HepG2 (cell line): Measurements from ENCODE around the gene MIDN. TPM values are rescaled to one million over a fixed set of nuclear protein-coding genes. Genes with fewer than 3 reads are reported as not detected.

ENCODE experiments used
- ATAC-seq: fragments of 200-7000 bp; cut with Tn5 transposase; 3 replicates; pipeline ENCODE4 v1.9.1; 2020; ENCODE audit warnings: mild to moderate bottlenecking, moderate library complexity
- BruUV-seq: library from RNA; stranded (reverse); fragments of 400-500 nt; replicated peaks from 2 replicates; lab custom pipeline; 2021; lab: Mats Ljungman, UMichigan
- CTCF ChIA-PET: fragments of 300-600 bp; formaldehyde crosslinking; extraction: SDS; loops from one replicate; lab custom pipeline; 2021; ENCODE audit warnings: low total read pairs, inconsistent platforms, low intra/inter-chr PET ratio; lab: Yijun Ruan, JAX
- POLR2A ChIA-PET: fragments of 350-600 bp; sonication (Branson Sonifier 250); formaldehyde crosslinking; loops from one replicate; lab custom pipeline; 2020; ENCODE audit warnings: antibody characterized with exemption, inconsistent platforms; lab: Yijun Ruan, JAX
- DNase-seq: peaks from one replicate; pipeline ENCODE4 v3.0.0-alpha.2; 2015; ENCODE audit warnings: low spot score
- FAIRE-seq: peaks from 3 replicates; lab custom pipeline; 2011; peaks lifted over from hg19 to GRCh38; lab: Jason Lieb, UNC
- H2AFZ ChIP-seq: one replicate; pipeline ENCODE4 v1.6.1; 2011; ENCODE audit warnings: low read length, inconsistent platforms
- H3K27ac ChIP-seq: fragments of 300-600 bp; 3 replicates; pipeline ENCODE4 v1.8.0; 2011; ENCODE audit warnings: mixed run types, mild to moderate bottlenecking, mixed read lengths, low read length, inconsistent platforms; ENCODE audit not compliant: insufficient read depth; ENCODE audit errors: extremely low read length
- H3K27me3 ChIP-seq, 2 experiments: fragments of 200-600 bp in 1 of 2; 2 replicates in 1 of 2; 3 replicates in 1 of 2; pipeline versions ENCODE4 v1.6.0 to v1.8.0; 2011; ENCODE audit warnings: low read length in 2 of 2, mild to moderate bottlenecking in 2 of 2, moderate library complexity in 2 of 2, inconsistent platforms in 1 of 2; ENCODE audit not compliant: insufficient read depth in 2 of 2, control insufficient read depth in 1 of 2
- H3K36me3 ChIP-seq, 2 experiments: fragments of 200-600 bp in 1 of 2; replicated peaks in 1 of 2; 2 replicates in 1 of 2; 3 replicates in 1 of 2; pipeline versions ENCODE4 v1.5.1 to v1.8.0; 2011; ENCODE audit warnings: low read length in 2 of 2, inconsistent platforms in 1 of 2; ENCODE audit not compliant: insufficient read depth in 2 of 2, control insufficient read depth in 1 of 2
- H3K4me1 ChIP-seq: 2 replicates; pipeline ENCODE4 v1.5.1; 2012; ENCODE audit warnings: low read length, inconsistent platforms; ENCODE audit not compliant: insufficient read depth
- H3K4me2 ChIP-seq: 2 replicates; pipeline ENCODE4 v1.6.0; 2011; ENCODE audit warnings: low read depth, low read length, inconsistent platforms
- H3K4me3 ChIP-seq, 3 experiments: fragments of 200-600 bp in 1 of 3; sonication (generic), shearing (Covaris generic) in 1 of 3; replicated peaks in 1 of 3; 2 replicates each; pipeline ENCODE4 v1.5.1; 2011 to 2016; ENCODE audit warnings: low read length in 3 of 3, inconsistent platforms in 2 of 3, low read depth in 2 of 3, mild to moderate bottlenecking in 2 of 3, control low read depth in 1 of 3, mixed read lengths in 1 of 3; ENCODE audit not compliant: insufficient read depth in 1 of 3
- H3K79me2 ChIP-seq: one replicate; pipeline ENCODE4 v1.6.1; 2011; ENCODE audit warnings: low read length, inconsistent platforms; ENCODE audit not compliant: insufficient read depth
- H3K9ac ChIP-seq: 2 replicates; pipeline ENCODE4 v1.6.0; 2011; ENCODE audit warnings: mild to moderate bottlenecking, low read depth, low read length, inconsistent platforms; ENCODE audit not compliant: insufficient read depth
- H3K9me3 ChIP-seq: 2 replicates; pipeline ENCODE4 v1.5.1; 2012; ENCODE audit warnings: mild to moderate bottlenecking, low read length
- H4K20me1 ChIP-seq: 2 replicates; pipeline ENCODE4 v1.6.0; 2011; ENCODE audit warnings: inconsistent platforms, mild to moderate bottlenecking, low read length, moderate library complexity; ENCODE audit not compliant: insufficient read depth
- ATRX ChIP-seq: sonication (generic); formaldehyde crosslinking; IDR thresholded peaks from 2 replicates; pipeline ENCODE4 v1.4.0; 2020; ENCODE audit warnings: missing genetic modification reagents, borderline replicate concordance
- HNF4A ChIP-seq: sonication (generic); formaldehyde crosslinking; IDR thresholded peaks from 2 replicates; pipeline ENCODE4 v1.4.0; 2020; ENCODE audit warnings: missing genetic modification reagents
- TOE1 ChIP-seq: sonication (generic); formaldehyde crosslinking; IDR thresholded peaks from 2 replicates; pipeline ENCODE4 v1.4.0; 2020; ENCODE audit warnings: mild to moderate bottlenecking, missing genetic modification reagents
- ZBTB38 ChIP-seq: sonication (generic); formaldehyde crosslinking; IDR thresholded peaks from 2 replicates; pipeline ENCODE4 v1.5.1; 2020; ENCODE audit warnings: mild to moderate bottlenecking, missing genetic modification reagents
- ZBTB7A ChIP-seq: sonication (generic); formaldehyde crosslinking; IDR thresholded peaks from 2 replicates; pipeline ENCODE4 v1.8.0; 2022; ENCODE audit warnings: mild to moderate bottlenecking, missing genetic modification reagents
- ZFY ChIP-seq: sonication (generic); formaldehyde crosslinking; IDR thresholded peaks from 2 replicates; pipeline ENCODE4 v1.4.0; 2020; ENCODE audit warnings: missing genetic modification reagents
- ZNF660 ChIP-seq: sonication (generic); formaldehyde crosslinking; IDR thresholded peaks from 2 replicates; pipeline ENCODE4 v1.5.1; 2020; ENCODE audit warnings: mild to moderate bottlenecking, low read depth, missing genetic modification reagents, borderline replicate concordance
- ZNF768 ChIP-seq: sonication (generic); formaldehyde crosslinking; IDR thresholded peaks from 2 replicates; pipeline ENCODE4 v1.4.0; 2020; ENCODE audit warnings: missing genetic modification reagents
- WGBS: methylation state at CpG from one replicate; pipeline ENCODE4 v1.1.6; 2017; ENCODE audit warnings: low lambda C conversion rate; 5-methylcytosine and 5-hydroxymethylcytosine counted together
- in situ Hi-C: cut with HindIII; loops from 2 replicates; pipeline ENCODE4 v1.10.0; 2017; ENCODE audit warnings: low pct_unique_long_range_greater_than_20kb; ENCODE audit not compliant: extremely low pct_ligation_motif_present
- intact Hi-C: fragments of 100-400 bp; cut with micrococcal nuclease; formaldehyde crosslinking; loops from one replicate; pipeline ENCODE4 v1.10.0; 2022; ENCODE audit not compliant: unreplicated experiment
- polyA plus RNA-seq, 8 experiments: library from polyadenylated mRNA; depleted of rRNA in 3 of 8; stranded (reverse) in 7 of 8; unstranded in 1 of 8; fragments of >200 nt; fragmentation: Illumina TruSeq in 4 of 8; extraction: Trizol in 4 of 8; gene quantifications; 2 replicates each; pipeline versions ENCODE4 v1.2.1 to v1.2.3, GENCODE V29; 2011 to 2016; ENCODE audit warnings: low read depth in 4 of 8, missing spikeins in 1 of 8, mixed read lengths in 1 of 8; ENCODE audit not compliant: insufficient read depth in 1 of 8
- total RNA-seq, 5 experiments: library from RNA; depleted of rRNA; stranded (reverse); fragments of >200 nt; fragmentation: Illumina TruSeq; extraction: Trizol; gene quantifications; 2 replicates each; pipeline ENCODE4 v1.2.3, GENCODE V29; 2016; ENCODE audit warnings: low read depth in 1 of 5
- TF ChIP-seq, protein P1 (sequence below): sonication (generic); formaldehyde crosslinking; IDR thresholded peaks from 2 replicates; pipeline ENCODE4 v1.4.0; 2020; ENCODE audit warnings: missing genetic modification reagents
- TF ChIP-seq, protein P2 (sequence below): IDR thresholded peaks from 2 replicates; pipeline ENCODE4 v1.6.1; 2016; ENCODE audit warnings: low read depth, control low read depth
- TF ChIP-seq, protein P3 (sequence below): sonication (generic); formaldehyde crosslinking; IDR thresholded peaks from 2 replicates; pipeline ENCODE4 v1.4.0; 2020; ENCODE audit warnings: missing genetic modification reagents, mild to moderate bottlenecking, borderline replicate concordance
- TF ChIP-seq, protein P4 (sequence below): sonication (generic); formaldehyde crosslinking; IDR thresholded peaks from 2 replicates; pipeline ENCODE4 v1.4.0; 2020; ENCODE audit warnings: missing genetic modification reagents
- TF ChIP-seq, protein P5 (sequence below): sonication (generic); formaldehyde crosslinking; IDR thresholded peaks from 2 replicates; pipeline ENCODE4 v1.4.0; 2020; ENCODE audit warnings: missing genetic modification reagents, borderline replicate concordance

Gene MIDN
- total and polyA plus RNA-seq, 2 of the 13 experiments (the other 11 are each of a cell fraction or from before 2014, with no cell fraction given), result 8.4 to 18.0 TPM

DNA sequence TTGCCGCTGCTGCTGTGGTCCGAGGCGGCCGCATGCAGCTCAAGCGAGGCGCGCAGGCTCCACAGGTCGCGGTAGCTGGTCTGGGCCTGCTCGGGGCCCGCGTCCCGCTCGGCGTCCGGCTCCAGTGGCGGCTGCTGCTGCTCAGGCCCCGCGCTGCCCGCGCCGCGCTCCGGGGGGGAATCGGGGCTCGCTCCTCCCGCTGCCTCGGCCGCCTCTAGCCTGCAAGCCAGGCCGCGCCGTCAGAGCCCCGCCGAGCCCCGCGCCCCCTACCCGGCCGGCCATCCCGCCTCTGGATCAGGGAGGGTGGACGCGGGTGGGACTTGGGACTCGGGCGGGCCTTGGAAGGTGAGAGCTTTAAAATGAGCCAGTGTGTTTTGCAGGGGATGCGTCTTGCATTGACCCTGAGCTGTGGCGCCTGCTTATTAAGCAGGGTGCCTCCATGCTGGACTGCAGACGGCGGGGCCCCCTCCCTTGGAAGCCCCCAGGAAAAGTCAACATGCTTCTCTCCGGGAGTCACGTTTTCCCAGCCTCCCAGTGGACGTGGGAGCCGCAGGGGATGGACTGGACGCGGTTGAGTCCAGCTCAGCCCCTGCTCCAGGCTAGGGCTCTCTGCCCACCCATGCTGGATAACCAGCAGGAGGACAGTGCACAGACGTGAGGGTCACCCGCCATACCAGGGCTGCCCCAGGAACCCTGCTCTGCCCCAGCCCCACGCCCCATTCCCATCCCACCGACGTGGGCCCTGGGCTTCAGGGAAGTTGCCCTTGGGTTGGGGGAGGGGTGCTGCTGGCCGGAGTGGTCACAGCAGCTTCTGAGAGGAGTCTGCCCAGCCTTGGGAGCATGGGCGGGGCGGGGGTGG, 18.2 kb upstream of the MIDN start:
- intact Hi-C loops, result no loop called here
- no peak for DNase-seq
- POLR2A ChIA-PET, result interaction anchor here (0.5 kb wide), 1 partner anchor 634 kb away, joined by 3 read pairs; no protein-coding TSS in a partner anchor
- H3K4me3 ChIP-seq, result no peak overlapping the region
- in situ Hi-C loops, result no loop called here
- H3K79me2 ChIP-seq, result no peaks in the 10 kb centered on the region
- peaks cover 24% of the 10 kb centered on the region for H3K4me1 ChIP-seq
- CTCF ChIA-PET, result no interaction called here
- H3K9ac ChIP-seq, result no peak overlapping the region
- H3K27ac ChIP-seq, result no peak overlapping the region
- WGBS, result over 99% methylated on average over 18 of the region's 61 CpGs
- H3K9me3 ChIP-seq, result no peaks in the 10 kb centered on the region
- H3K4me2 ChIP-seq, result no peak overlapping the region
- no peak for ATAC-seq
- BruUV-seq, result no TSS peak
- H3K27me3 ChIP-seq, result no peaks in the 10 kb centered on the region
- H4K20me1 ChIP-seq, result no peaks in the 10 kb centered on the region
- H2AFZ ChIP-seq, result no peak overlapping the region
- peaks cover 4% of the 10 kb centered on the region in 2 experiments; a peak in 2 of 5 replicates for H3K36me3 ChIP-seq
- no peak for FAIRE-seq
- TF ChIP-seq TOE1 (CRISPR knock-in tag) (no peak), ZFY (no peak), ZNF660 (CRISPR knock-in tag) (no peak), HNF4A (CRISPR knock-in tag) (peak; percentile 13; the same call in 1 of the 2 replicates), ZNF768 (peak; percentile 5; the same call in 1 of the 2 replicates), ZBTB38 (peak; percentile 71), ATRX (CRISPR knock-in tag) (no peak), ZBTB7A (CRISPR knock-in tag) (peak; percentile 54; the same call in 1 of the 2 replicates)
- TF ChIP-seq, protein P1, sequence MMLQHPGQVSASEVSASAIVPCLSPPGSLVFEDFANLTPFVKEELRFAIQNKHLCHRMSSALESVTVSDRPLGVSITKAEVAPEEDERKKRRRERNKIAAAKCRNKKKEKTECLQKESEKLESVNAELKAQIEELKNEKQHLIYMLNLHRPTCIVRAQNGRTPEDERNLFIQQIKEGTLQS (CRISPR knock-in tag), result no peak
- TF ChIP-seq, protein P2, sequence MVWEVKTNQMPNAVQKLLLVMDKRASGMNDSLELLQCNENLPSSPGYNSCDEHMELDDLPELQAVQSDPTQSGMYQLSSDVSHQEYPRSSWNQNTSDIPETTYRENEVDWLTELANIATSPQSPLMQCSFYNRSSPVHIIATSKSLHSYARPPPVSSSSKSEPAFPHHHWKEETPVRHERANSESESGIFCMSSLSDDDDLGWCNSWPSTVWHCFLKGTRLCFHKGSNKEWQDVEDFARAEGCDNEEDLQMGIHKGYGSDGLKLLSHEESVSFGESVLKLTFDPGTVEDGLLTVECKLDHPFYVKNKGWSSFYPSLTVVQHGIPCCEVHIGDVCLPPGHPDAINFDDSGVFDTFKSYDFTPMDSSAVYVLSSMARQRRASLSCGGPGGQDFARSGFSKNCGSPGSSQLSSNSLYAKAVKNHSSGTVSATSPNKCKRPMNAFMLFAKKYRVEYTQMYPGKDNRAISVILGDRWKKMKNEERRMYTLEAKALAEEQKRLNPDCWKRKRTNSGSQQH (CRISPR knock-in tag), result no peak
- TF ChIP-seq, protein P3, sequence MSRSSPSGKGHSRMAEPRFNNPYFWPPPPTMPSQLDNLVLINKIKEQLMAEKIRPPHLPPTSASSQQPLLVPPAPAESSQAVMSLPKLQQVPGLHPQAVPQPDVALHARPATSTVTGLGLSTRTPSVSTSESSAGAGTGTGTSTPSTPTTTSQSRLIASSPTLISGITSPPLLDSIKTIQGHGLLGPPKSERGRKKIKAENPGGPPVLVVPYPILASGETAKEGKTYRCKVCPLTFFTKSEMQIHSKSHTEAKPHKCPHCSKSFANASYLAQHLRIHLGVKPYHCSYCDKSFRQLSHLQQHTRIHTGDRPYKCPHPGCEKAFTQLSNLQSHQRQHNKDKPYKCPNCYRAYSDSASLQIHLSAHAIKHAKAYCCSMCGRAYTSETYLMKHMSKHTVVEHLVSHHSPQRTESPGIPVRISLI (CRISPR knock-in tag), result no peak
- TF ChIP-seq, protein P4, sequence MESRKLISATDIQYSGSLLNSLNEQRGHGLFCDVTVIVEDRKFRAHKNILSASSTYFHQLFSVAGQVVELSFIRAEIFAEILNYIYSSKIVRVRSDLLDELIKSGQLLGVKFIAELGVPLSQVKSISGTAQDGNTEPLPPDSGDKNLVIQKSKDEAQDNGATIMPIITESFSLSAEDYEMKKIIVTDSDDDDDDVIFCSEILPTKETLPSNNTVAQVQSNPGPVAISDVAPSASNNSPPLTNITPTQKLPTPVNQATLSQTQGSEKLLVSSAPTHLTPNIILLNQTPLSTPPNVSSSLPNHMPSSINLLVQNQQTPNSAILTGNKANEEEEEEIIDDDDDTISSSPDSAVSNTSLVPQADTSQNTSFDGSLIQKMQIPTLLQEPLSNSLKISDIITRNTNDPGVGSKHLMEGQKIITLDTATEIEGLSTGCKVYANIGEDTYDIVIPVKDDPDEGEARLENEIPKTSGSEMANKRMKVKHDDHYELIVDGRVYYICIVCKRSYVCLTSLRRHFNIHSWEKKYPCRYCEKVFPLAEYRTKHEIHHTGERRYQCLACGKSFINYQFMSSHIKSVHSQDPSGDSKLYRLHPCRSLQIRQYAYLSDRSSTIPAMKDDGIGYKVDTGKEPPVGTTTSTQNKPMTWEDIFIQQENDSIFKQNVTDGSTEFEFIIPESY (CRISPR knock-in tag), result peak; percentile 98
- TF ChIP-seq, protein P5, sequence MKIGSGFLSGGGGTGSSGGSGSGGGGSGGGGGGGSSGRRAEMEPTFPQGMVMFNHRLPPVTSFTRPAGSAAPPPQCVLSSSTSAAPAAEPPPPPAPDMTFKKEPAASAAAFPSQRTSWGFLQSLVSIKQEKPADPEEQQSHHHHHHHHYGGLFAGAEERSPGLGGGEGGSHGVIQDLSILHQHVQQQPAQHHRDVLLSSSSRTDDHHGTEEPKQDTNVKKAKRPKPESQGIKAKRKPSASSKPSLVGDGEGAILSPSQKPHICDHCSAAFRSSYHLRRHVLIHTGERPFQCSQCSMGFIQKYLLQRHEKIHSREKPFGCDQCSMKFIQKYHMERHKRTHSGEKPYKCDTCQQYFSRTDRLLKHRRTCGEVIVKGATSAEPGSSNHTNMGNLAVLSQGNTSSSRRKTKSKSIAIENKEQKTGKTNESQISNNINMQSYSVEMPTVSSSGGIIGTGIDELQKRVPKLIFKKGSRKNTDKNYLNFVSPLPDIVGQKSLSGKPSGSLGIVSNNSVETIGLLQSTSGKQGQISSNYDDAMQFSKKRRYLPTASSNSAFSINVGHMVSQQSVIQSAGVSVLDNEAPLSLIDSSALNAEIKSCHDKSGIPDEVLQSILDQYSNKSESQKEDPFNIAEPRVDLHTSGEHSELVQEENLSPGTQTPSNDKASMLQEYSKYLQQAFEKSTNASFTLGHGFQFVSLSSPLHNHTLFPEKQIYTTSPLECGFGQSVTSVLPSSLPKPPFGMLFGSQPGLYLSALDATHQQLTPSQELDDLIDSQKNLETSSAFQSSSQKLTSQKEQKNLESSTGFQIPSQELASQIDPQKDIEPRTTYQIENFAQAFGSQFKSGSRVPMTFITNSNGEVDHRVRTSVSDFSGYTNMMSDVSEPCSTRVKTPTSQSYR (CRISPR knock-in tag), result 0 out of 2 replicates have a peak, but pooled peaks have one; percentile 18
